ENCODE data around the gene ITPK1. TPM values are rescaled to one million over a fixed set of nuclear protein-coding genes. Genes with fewer than 3 reads are reported as not detected.

The ITPK1 gene
- total and polyA plus RNA-seq, 10 of the 15 experiments (the other 5 are each of a cell fraction or from before 2014, with no cell fraction given), result 1.3 to 73.2 (median 27.0) TPM

DNA sequence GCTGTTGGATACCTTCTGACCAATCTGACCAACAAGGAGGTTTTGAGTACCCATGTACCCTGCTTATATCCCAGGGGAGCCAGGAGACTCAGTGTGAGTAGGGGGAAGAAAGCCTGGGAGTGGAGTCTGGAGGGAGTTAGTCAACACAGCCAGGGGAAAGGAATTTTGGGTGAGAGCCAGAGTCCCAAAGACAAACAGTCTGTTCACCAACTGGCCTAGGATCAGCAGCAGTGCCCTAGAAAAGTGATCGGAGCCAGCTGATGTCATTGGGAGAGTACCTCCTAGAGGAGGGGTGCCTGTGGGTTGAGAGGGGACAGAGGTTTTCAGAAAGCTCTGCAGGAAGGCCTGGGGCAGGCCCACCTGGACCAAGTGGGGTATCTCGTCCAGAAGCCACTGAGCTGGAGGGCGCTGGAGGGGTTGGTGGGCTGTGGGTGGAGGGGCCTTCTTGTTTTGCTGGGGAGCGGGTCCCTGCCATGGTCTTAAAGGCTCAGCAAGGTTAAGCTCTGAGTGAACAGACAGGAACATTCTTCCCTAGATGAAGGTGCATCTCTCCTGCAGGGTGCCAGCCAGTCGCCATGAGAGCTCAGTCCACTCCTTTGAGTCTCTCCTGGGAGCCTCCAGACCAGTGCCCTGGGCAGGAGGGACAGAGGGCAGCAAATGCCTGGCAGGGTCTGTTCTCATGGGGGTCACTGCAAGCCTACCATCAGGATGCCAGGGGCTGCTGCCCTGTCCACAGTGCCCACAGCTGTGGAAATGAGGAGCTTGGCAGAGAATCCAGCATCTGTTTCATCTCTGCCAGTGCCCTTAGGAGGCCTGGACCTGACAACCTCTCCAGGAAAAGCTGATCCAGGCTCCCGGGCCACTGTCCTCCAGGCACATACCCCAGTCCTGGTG lies 129.2 kb downstream of the ITPK1 start:
- Histone ChIP-seq H3K9ac (ENCODE audit: control insufficient read depth, insufficient read depth, low read length) (no peak overlapping the region), H3K27ac (ENCODE audit: control insufficient read depth, insufficient read depth) (no peak overlapping the region), H2AFZ (ENCODE audit: control insufficient read depth, low read depth, low read length) (no peak overlapping the region), H3K4me3 (no peak overlapping the region), H3K36me3 (ENCODE audit: control insufficient read depth in 2 of 2, insufficient read depth in 2 of 2, low read length in 1 of 2) (peaks cover 0 to 19% of the 10 kb centered on the region in 2 experiments), H3K9me3 (replicated peaks; ENCODE audit: control insufficient read depth, insufficient read depth, low read length) (peaks cover under 1% of the 10 kb centered on the region; the same call in 1 of the 3 replicates), H4K20me1 (ENCODE audit: control insufficient read depth, insufficient read depth) (no peaks in the 10 kb centered on the region), H3K27me3 (replicated peaks in 1 of 2; ENCODE audit: control insufficient read depth in 2 of 2, insufficient read depth in 2 of 2, low read length in 1 of 2) (no peaks in the 10 kb centered on the region), H3K4me1 (ENCODE audit: control insufficient read depth, insufficient read depth, low read length) (no peaks in the 10 kb centered on the region), H3K79me2 (ENCODE audit: control insufficient read depth, insufficient read depth, low read length) (no peaks in the 10 kb centered on the region), H3K4me2 (ENCODE audit: control insufficient read depth, insufficient read depth) (no peak overlapping the region)
- POLR2A ChIA-PET, result interaction anchor here (0.6 kb wide), 1 partner anchor 133 kb away, joined by 8 read pairs; no protein-coding TSS in a partner anchor
- ATAC-seq, result no peak
- SMC1A ChIA-PET (ENCODE audit: uncharacterized antibody, unreplicated experiment), result no interaction called here
- FAIRE-seq, result no peak
- no peak for DNase-seq (ENCODE audit: low read depth, low spot score)
- 92% methylated on average over 6 of the region's 6 CpGs for WGBS (ENCODE audit: insufficient coverage, insufficient replicate concordance, low lambda C conversion rate, missing lambda C conversion rate)
- no TSS peak for BruUV-seq (replicated peaks)
- TF ChIP-seq EZH2 (IDR thresholded peaks at IDR 0.05; ENCODE audit: borderline replicate concordance, control insufficient read depth, low read depth, low read length) (no peak), NR2C2 (IDR thresholded peaks at IDR 0.05; ENCODE audit: borderline replicate concordance, control insufficient read depth, insufficient read length, low read depth) (no peak), JUND (IDR thresholded peaks at IDR 0.05; ENCODE audit: low read depth, low read length) (no peak)
- TF ChIP-seq, protein P1, sequence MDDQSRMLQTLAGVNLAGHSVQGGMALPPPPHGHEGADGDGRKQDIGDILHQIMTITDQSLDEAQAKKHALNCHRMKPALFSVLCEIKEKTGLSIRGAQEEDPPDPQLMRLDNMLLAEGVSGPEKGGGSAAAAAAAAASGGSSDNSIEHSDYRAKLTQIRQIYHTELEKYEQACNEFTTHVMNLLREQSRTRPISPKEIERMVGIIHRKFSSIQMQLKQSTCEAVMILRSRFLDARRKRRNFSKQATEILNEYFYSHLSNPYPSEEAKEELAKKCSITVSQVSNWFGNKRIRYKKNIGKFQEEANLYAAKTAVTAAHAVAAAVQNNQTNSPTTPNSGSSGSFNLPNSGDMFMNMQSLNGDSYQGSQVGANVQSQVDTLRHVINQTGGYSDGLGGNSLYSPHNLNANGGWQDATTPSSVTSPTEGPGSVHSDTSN (IDR thresholded peaks at IDR 0.05; ENCODE audit: insufficient replicate concordance, low read depth, low read length), result no peak
- TF ChIP-seq, protein P2, sequence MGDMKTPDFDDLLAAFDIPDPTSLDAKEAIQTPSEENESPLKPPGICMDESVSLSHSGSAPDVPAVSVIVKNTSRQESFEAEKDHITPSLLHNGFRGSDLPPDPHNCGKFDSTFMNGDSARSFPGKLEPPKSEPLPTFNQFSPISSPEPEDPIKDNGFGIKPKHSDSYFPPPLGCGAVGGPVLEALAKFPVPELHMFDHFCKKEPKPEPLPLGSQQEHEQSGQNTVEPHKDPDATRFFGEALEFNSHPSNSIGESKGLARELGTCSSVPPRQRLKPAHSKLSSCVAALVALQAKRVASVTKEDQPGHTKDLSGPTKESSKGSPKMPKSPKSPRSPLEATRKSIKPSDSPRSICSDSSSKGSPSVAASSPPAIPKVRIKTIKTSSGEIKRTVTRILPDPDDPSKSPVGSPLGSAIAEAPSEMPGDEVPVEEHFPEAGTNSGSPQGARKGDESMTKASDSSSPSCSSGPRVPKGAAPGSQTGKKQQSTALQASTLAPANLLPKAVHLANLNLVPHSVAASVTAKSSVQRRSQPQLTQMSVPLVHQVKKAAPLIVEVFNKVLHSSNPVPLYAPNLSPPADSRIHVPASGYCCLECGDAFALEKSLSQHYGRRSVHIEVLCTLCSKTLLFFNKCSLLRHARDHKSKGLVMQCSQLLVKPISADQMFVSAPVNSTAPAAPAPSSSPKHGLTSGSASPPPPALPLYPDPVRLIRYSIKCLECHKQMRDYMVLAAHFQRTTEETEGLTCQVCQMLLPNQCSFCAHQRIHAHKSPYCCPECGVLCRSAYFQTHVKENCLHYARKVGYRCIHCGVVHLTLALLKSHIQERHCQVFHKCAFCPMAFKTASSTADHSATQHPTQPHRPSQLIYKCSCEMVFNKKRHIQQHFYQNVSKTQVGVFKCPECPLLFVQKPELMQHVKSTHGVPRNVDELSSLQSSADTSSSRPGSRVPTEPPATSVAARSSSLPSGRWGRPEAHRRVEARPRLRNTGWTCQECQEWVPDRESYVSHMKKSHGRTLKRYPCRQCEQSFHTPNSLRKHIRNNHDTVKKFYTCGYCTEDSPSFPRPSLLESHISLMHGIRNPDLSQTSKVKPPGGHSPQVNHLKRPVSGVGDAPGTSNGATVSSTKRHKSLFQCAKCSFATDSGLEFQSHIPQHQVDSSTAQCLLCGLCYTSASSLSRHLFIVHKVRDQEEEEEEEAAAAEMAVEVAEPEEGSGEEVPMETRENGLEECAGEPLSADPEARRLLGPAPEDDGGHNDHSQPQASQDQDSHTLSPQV (IDR thresholded peaks at IDR 0.05), result no peak
- TF ChIP-seq, protein P3, sequence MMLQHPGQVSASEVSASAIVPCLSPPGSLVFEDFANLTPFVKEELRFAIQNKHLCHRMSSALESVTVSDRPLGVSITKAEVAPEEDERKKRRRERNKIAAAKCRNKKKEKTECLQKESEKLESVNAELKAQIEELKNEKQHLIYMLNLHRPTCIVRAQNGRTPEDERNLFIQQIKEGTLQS (IDR thresholded peaks at IDR 0.05; ENCODE audit: borderline replicate concordance, extremely low read depth, low read depth, low read length), result no peak
- in situ Hi-C loops (cut with MboI) (no loop called here), intact Hi-C loops (cut with micrococcal nuclease; ENCODE audit: unreplicated experiment) (no loop called here)
- RAD21 ChIA-PET (ENCODE audit: unreplicated experiment), result interaction anchor here (0.6 kb wide), 2 partner anchors 180 to 626 kb away, joined by 3 to 4 read pairs; no protein-coding TSS in a partner anchor
- CTCF ChIA-PET, result interaction anchor here (1.0 to 1.5 kb wide), 2 partner anchors 127 kb away, joined by 3 to 5 read pairs; no protein-coding TSS in a partner anchor

All from GM12878 (cell line).